SU-DHL-6 (cell line): ENCODE measurements around the gene IGF2R.

ENCODE experiments used
- EZH2phosphoT487 ChIP-seq: fragments of 200-600 bp; sonication (generic), shearing (Covaris generic); conservative IDR thresholded peaks from 2 replicates; pipeline ENCODE4 v1.6.1; 2018; ENCODE audit warnings: mild to moderate bottlenecking, antibody characterized with exemption, low read length, moderate library complexity, mixed read lengths
- TF ChIP-seq, protein P1 (sequence below): fragments of 200-600 bp; sonication (generic); IDR thresholded peaks from one replicate; pipeline ENCODE4 v1.5.1; 2017; ENCODE audit warnings: antibody characterized with exemption, mild to moderate bottlenecking, low read length, moderate library complexity; ENCODE audit not compliant: insufficient read depth, poor library complexity, severe bottlenecking

DNA sequence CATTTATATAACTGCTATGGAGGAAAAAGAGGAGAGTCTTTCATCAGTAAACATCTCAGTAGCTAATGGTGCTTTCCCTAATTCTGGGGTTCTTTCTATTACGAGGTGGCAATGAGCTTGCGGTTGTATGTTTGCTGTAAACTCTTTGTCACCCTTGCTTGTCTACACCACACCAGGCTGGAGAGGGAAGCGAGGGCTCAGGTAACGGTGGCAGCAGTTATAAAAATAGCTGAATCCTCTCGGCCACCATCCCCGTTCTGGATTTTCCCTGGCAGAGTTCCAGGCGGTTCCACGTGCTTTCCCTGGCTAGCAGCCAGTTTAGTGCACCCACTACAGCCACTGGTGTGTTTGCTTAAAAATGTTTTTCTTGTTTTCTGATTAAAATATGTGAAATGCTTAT, 39.1 kb upstream of the IGF2R start:
- TF ChIP-seq, protein P1, sequence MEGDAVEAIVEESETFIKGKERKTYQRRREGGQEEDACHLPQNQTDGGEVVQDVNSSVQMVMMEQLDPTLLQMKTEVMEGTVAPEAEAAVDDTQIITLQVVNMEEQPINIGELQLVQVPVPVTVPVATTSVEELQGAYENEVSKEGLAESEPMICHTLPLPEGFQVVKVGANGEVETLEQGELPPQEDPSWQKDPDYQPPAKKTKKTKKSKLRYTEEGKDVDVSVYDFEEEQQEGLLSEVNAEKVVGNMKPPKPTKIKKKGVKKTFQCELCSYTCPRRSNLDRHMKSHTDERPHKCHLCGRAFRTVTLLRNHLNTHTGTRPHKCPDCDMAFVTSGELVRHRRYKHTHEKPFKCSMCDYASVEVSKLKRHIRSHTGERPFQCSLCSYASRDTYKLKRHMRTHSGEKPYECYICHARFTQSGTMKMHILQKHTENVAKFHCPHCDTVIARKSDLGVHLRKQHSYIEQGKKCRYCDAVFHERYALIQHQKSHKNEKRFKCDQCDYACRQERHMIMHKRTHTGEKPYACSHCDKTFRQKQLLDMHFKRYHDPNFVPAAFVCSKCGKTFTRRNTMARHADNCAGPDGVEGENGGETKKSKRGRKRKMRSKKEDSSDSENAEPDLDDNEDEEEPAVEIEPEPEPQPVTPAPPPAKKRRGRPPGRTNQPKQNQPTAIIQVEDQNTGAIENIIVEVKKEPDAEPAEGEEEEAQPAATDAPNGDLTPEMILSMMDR, result no peak
- TF ChIP-seq EZH2phosphoT487, result no peak
